ENCODE results near the gene RIGI.
"Not testable (repeated sequence)": the region's sequence is repeated elsewhere in the genome, so short reads cannot be mapped to it uniquely, and the experiment has no call there.

RIGI gene

GRCh38 chr9:32525709-32526030, 326 bp downstream of the RIGI start:
- no peak for DNase-seq

DNA sequence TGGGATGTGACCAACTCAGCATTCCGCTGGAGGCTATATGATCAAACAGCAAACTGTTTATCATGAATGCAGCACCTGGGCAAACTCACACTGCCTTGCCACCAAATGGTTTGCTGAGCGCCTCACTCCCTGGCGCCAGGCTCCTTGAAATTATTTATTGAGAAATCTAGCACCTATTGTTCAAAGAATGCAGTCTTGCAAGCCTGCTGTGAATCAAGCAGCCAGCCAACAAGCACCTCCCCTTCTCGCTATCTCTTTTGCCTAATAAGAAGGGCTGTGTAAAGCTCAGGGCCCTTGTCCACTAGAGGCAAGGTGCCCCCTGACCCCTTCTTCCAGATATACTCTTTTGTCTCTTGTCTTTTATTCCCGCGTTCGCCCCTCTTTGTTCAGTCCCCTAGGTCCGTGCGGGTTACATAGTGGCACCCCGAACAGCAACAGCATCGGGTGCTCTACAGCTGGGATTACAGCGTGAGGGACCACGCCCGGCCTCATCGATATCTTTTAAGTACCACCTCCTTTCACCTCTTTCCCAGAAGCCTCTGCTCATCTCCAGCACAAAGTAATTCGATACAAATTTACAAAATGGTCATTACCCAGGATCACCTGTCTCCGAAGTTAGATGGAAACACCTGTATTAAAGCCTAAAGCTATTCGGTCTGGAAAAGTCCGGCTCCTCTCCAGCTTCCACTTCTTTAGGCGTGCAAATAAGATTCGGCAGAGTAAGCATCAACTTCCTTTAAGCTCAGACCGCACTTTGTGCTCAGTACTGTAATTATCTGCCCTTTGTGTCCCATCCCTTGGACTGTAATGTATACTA, 896 bp downstream of the RIGI start:
- DNase-seq: peak; percentile 34

- not testable (repeated sequence) for DNase-seq
Measured at GRCh38 chr9:32524558-32524891, 1.5 kb downstream of the RIGI start.

DNA sequence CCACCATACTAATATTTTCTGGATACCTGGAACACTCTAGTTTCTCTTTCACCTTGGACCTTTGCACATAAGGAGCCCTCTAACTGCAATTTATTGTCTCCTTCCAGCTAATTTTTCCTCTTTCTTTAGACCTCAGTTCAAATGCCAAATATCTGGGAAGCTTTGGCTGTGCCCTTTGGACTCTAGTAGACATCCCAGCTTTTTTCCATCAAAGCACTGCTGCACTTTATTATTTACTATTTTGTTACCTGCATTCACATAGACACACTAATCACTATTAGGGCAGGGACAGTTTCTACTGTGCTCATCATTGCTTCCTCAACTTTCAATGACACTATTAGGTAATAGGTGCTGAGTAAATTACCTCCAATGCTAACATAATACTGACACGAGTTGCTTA, 2.1 kb downstream of the RIGI start:
- DNase-seq: no peak

- DNase-seq: no peak
Measured at GRCh38 chr9:32518276-32518675, 7.7 kb downstream of the RIGI start.

DNA sequence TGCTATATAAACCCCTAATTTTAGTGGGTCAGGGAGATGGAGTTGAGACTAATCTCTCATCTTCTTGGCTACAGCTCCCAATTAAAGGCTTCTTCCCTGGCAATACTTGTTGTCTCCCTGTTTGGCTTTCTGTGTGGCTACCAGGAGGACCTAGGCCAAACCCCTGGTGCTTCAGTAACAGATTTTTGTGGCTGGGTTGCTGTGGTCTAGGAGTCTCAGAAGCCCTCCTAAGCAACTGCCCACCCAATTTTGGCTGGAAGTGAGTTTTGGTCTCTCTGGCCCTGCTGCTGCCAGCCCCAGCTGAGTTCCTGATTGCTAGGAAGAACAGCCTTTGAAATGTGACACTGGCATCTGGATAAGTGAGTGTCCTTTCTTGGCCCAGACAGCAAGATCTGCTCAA, 9.8 kb downstream of the RIGI start:
- no peak for DNase-seq

GRCh38 chr9:32508728-32509127, 17.3 kb downstream of the RIGI start:
- DNase-seq: no peak

- no peak for DNase-seq
Measured at GRCh38 chr9:32503008-32503407, 23.0 kb downstream of the RIGI start.

DNA sequence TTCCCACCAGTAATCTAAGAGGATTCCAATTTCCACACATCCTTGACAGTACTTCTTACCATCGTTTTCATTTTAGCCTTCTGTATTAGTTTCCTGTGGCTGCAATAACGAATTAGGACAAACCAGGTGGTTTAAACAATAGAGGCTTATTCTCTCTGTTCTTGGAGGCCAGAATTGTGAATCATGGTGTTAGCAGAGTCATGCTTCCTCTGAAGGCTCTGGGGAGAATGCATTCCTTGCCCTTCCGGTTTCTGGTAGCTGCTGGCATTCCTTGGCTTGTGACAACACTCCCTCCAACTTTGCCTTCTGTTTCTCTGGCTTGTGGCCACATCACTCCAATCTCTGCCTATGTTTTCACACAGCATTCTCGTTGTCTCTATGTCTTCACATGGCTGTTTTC, 23.5 kb downstream of the RIGI start:
- DNase-seq: no peak

DNA sequence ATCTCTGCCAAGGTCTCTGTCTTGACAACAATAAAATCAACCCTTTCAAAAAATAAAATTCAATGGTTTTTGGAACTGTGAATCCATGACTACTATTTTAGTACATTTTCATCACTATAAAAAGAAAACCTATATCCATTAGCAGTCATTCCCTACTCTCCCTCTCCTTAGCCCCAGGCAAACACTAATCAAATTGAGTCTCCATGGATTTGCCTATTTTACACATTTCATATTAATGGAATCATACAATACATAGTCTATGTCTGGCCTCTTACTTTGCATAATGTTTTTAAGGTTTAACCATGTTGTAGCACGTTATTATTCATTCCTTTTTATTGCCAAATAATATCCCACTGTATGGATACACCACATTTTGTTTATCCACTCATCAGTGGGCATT, 24.1 kb downstream of the RIGI start:
- DNase-seq: no peak

DNA sequence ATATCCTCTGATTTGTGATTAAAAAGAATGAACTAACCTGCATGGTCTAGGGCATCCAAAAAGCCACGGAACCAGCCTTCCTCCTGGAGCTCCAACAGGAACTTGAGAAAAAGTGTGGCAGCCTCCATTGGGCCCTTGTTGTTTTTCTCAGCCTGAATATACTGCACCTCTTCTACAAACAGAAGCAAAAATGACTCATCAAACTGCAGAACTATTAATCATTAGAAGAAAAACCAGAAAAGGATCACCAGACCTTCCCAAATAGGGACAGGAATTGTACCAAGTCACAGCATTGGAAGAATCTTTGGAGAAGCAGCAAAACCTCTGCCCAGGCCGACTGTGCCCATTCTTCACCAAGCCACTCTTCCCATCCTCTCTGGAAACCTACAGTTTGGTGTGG, 25.2 kb downstream of the RIGI start:
- DNase-seq: no peak

- DNase-seq: no peak
Measured at GRCh38 chr9:32497921-32498320, 28.1 kb downstream of the RIGI start.

DNA sequence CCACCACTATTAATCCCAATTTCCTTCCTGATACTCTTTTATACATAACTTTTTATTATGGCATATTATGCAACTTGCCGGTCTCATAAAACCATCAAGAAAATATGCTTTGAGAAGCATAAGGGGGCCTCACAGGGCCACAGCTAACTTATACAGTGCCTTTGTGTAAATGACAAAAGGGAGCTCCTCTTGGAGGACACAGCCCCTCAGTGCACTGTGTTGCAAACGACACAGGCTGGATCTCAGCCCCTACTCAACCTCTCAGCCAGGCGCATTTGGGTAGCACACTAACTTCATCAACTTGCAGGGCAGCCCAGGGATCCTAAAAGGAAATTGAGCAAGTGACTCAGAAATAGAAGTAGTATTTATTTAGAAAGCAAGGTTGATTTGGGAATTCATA, 35.4 kb downstream of the RIGI start:
- no peak for DNase-seq

DNA sequence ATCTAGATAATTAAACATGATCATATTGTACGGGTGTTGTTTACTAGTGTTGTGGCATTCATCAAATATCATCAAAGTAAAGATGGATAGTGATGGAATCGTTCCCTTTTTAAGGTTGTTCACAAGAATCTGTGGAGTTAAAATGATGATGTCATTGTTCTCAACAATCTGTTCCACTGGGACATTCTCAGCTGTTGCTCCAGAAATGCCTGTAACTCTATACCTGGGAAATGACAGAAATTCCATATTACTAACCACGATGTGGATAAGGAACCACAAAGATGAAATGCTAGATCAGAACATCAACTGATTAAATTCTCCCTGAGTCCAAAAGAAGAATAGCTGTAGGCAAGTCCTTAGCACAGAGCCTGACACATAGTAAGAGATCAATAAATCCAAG, 38.0 kb downstream of the RIGI start:
- no peak for DNase-seq

GRCh38 chr9:32486839-32487562, 39.0 kb downstream of the RIGI start:
- no peak for DNase-seq

GRCh38 chr9:32483343-32483742, 42.7 kb downstream of the RIGI start:
- no peak for DNase-seq

Measured in eye (tissue), 1 donor.